Measurements from ENCODE around the gene POLR3H.

- no peak for TF ChIP-seq CTCF (conservative IDR thresholded peaks at IDR 0.05; ENCODE audit: low read length)
- no peak for TF ChIP-seq EZH2phosphoT487 (IDR thresholded peaks at IDR 0.05; ENCODE audit: borderline replicate concordance)
These were observed 39.5 kb downstream of the POLR3H start for GRCh38 chr22:41504816-41505215.
